ENCODE results near the gene ZNF253.
"Not testable (repeated sequence)": the region's sequence is repeated elsewhere in the genome, so short reads cannot be mapped to it uniquely, and the experiment has no call there.

ZNF253 gene

GRCh38 chr19:19865750-19866610 is at the start of gene ZNF253:
Gene ZNF253 (plus strand): TSS chr19:19865882. CDS start chr19:19865997, 115 bp downstream.
- peak; percentile 98 for DNase-seq (ENCODE audit: low read depth, low spot score)

GRCh38 chr19:19816679-19817078 is 49.0 kb upstream of the ZNF253 start:
- no peak for DNase-seq (ENCODE audit: low read depth, low spot score)

- DNase-seq (ENCODE audit: low read depth, low spot score) = no peak
Measured at GRCh38 chr19:19817357-19817756, 48.3 kb upstream of the ZNF253 start.

DNA sequence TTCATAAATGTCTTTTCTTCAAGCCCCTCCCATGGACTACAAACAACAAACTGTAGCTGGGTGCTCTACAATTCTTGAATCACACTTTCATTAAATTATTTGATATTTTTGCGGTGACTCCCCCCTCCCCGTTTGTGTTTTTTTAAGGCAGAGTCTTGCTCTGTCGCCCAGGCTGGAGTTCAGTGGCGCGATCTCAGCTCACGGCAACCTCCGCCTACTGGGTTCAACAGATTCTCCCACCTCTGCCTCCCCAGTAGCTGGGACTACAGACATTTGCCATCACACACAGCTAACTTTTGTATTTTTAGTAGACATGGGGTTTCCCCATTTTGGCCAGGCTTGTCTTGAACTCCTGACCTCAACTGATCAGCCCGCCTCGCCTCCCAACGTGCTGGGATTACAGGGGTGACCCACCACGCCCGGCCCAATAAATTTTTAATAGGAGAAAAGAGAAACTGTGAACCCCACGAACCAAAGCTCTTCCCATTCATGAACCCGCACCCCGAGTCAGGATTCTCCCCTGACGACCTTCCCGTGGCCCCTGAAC is 44.8 kb upstream of the ZNF253 start:
- DNase-seq (ENCODE audit: low read depth, low spot score) = no peak

GRCh38 chr19:19821366-19821951 is 44.2 kb upstream of the ZNF253 start, which contains the start of gene ZNF506:
Gene ZNF506 (minus strand): TSS chr19:19821750. CDS start chr19:19821603, 147 bp downstream.
- peak; percentile 96 for DNase-seq (ENCODE audit: low read depth, low spot score)

- not testable (repeated sequence) for DNase-seq (ENCODE audit: low read depth, low spot score)
Measured at GRCh38 chr19:19821976-19822375, 43.7 kb upstream of the ZNF253 start.

DNA sequence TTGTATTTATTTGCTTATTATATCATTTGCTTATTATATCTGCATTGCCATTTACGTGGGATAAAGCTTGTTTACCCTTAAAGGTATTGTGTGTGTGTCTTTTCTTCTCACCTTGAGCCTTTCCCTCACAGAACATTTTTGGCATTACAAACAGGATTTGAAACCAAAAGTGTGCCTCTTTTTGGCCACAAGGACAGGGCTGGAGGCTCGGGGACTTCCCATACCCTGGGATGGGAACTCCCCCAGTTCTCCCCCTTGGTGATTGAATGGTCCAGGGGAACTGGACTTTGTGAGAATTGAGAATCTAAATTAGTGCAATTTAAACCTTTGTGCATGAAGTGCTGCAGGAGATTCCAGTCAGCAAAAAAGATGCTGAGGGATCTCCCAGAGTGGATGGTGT is 41.8 kb upstream of the ZNF253 start:
- no peak for DNase-seq (ENCODE audit: low read depth, low spot score)

DNA sequence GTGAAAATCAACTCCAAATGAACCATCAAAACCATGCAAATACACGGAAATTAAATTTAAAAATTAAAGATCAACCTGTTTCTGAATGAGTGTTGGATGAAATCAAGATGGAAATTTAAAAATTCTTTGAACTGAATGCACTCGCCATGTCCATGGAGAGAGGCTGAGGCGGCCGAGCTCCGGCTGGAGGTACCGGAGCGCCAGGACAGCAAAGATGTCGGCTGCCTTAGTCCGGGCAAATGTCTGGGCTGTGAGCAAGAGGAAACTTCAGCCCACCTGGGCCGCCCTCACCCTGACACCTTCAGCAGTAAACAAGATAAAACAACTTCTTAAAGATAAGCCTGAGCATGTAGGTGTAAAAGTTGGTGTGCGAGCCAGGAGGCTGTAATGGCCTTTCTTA is 38.8 kb upstream of the ZNF253 start:
- no peak for DNase-seq (ENCODE audit: low read depth, low spot score)

DNA sequence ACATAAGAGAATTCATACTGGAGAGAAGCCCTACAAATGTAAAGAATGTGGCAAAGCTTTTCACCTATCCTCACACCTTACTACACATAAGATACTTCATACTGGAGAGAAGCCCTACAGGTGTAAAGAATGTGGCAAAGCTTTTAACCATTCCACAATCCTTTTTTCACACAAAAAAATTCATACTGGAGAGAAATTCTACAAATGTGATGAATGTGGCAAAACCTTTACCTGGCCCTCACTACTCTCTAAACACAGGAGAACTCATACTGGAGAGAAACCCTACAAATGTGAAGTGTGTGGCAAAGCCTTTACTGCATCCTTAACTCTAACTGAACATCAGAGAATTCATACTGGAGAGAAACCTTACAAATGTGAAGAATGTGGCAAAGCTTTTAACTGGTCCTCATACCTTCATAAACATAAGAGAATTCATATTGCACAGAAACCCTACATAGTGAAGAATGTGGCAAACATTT is 30.1 kb upstream of the ZNF253 start:
- DNase-seq (ENCODE audit: low read depth, low spot score) = no peak

GRCh38 chr19:19847781-19848180 is 17.9 kb upstream of the ZNF253 start:
- no peak for DNase-seq (ENCODE audit: low read depth, low spot score)

GRCh38 chr19:19849056-19849455 is 16.6 kb upstream of the ZNF253 start:
- DNase-seq (ENCODE audit: low read depth, low spot score) = no peak

GRCh38 chr19:19851740-19852139 is 13.9 kb upstream of the ZNF253 start:
- DNase-seq (ENCODE audit: low read depth, low spot score) = not testable (repeated sequence)

DNA sequence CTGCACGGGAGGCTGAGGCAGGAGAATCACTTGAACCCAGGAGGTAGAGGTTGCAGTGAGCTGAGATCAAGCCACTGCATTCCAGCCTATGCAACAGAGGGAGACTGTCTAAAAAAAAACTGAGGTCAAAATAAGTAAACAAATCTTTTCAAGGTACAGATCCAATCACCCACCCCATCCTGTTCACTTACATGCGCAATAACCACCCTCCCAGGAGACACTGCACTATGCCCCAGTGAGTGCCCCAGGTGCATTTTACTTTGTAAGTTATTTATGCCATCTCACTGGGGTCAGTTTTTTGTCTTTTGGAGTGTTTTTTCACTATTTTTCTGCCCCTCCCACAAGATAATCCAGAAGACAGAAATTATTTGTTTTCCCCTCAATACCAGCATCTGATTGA is 6.9 kb upstream of the ZNF253 start:
- DNase-seq (ENCODE audit: low read depth, low spot score) = no peak

- DNase-seq (ENCODE audit: low read depth, low spot score) = peak; percentile 16
Measured at GRCh38 chr19:19860756-19861390, 4.8 kb upstream of the ZNF253 start.

- DNase-seq (ENCODE audit: low read depth, low spot score) = peak; percentile 86
Measured at GRCh38 chr19:19866611-19867248, 1.0 kb downstream of the ZNF253 start.

DNA sequence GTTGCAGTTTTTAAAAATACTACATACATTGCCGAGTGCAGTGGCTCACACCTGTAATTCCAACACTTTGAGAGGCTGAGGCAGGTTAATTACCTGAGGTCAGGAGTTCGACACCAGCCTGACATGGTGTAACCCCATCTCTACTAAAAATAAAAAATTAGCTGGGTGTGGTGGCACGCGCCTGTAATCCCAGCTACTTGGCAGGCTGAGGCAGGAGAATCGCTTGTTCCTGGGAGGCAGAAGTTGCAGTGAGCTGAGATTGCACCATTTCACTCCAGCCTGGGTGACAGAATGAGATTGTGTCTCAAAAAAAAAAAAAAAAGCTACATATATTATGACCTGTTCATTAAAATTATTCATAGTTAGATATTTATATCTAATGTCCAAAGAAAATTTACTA is 4.4 kb downstream of the ZNF253 start:
- DNase-seq (ENCODE audit: low read depth, low spot score) = not testable (repeated sequence)

GRCh38 chr19:19871932-19872331 is 6.2 kb downstream of the ZNF253 start:
- DNase-seq (ENCODE audit: low read depth, low spot score) = no peak

DNA sequence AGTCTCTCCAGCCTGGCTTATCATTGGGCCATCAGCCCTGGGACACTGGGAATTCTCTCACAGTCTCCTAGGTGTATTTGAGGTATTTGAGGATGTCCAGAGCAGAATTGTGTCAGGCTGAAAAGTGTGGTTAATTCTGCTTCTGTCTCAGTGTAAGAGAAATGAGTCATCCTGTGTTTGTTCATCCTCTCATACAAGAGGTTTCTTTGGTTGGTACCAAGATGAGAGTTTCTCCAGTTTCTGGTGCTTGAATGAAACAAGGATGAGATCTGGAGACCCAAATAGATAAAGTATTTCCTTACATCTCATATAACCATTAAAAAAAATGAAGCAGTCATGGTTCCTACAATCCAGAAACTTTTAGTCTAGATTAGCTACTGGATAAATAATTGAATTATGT is 7.7 kb downstream of the ZNF253 start:
- no peak for DNase-seq (ENCODE audit: low read depth, low spot score)

GRCh38 chr19:19877724-19878123 is 12.0 kb downstream of the ZNF253 start:
- no peak for DNase-seq (ENCODE audit: low read depth, low spot score)

- no peak for DNase-seq (ENCODE audit: low read depth, low spot score)
Measured at GRCh38 chr19:19884583-19884982, 18.9 kb downstream of the ZNF253 start.

All from ELF-1 (cell line).